ENCODE measurements around the gene ZNF384. TPM values are rescaled to one million over a fixed set of nuclear protein-coding genes. Genes with fewer than 3 reads are reported as not detected.

Gene ZNF384
- total and polyA plus RNA-seq, 2 of the 8 experiments (the other 6 are each of a cell fraction or from before 2014, with no cell fraction given), result 59.0 to 59.6 TPM

DNA sequence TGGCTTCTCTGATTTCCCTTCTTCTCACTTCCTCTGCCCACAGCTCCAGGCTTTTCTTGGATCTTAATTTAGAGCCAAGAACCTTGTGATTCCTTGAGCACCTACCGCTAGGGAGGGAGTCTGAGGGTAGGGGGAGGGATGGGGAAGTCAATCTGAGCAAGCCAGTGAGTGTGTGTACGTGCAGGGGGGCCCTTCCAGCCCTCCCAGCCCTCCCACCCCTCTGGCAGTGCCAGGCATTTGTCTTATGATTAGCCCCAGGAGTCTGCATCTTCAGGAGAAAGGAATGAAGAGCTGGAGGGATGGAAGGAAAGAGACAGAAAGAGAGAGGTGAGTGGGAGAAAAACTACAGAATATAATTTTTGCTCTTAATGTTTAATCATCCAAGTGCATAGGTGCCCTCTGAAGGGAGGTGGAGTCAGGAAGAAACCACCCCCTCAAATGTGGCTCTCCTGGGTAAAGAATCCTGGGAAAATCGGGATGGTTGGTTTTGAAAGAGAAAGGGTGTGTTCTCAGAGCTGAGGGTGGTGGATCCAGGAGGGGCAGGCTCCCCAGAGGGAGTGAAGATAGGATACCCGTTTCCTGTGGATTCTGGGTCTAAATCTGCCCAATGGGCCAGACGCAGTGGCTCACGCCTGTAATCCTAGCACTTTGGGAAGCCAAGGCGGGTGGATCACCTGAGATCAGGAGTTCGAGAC is 9.3 kb upstream of the ZNF384 start:
- H2BK12ac ChIP-seq (ENCODE audit: low read depth, low read length), result no peak overlapping the region
- H3K4ac ChIP-seq (replicated peaks; ENCODE audit: insufficient read length, low read depth, low read length), result no peak overlapping the region
- no peak overlapping the region for H3K18ac ChIP-seq (ENCODE audit: extremely low read depth, low read length)
- peak overlapping the region in 1 of 2 experiments; percentile 99; a peak in 1 of 4 replicates for H3K4me2 ChIP-seq (ENCODE audit: insufficient read depth in 1 of 2, low read depth in 2 of 2, low read length in 2 of 2)
- H4K20me1 ChIP-seq (replicated peaks in 1 of 2; ENCODE audit: control insufficient read depth in 1 of 2, insufficient read depth in 2 of 2, low read length in 2 of 2), result no peaks in the 10 kb centered on the region
- no peak overlapping the region for H2BK120ac ChIP-seq (replicated peaks; ENCODE audit: low read depth, low read length)
- peaks cover 0 to 9% (median 5%) of the 10 kb centered on the region in 4 experiments; a peak in 4 of 7 replicates for H3K4me1 ChIP-seq (replicated peaks in 1 of 4; ENCODE audit: control insufficient read depth in 3 of 4, insufficient read depth in 4 of 4, low read length in 3 of 4)
- WGBS, 2 experiments (ENCODE audit: extremely low coverage in 1 of 2, insufficient coverage in 1 of 2, insufficient read length in 1 of 2, insufficient replicate concordance in 2 of 2, low coverage in 1 of 2, low lambda C conversion rate in 2 of 2, missing lambda C conversion rate in 1 of 2), result 74% methylated on average over 8 of the region's 8 CpGs; no CpG with 5 or more reads in 1 of the 2 experiments
- H3K9ac ChIP-seq (replicated peaks in 1 of 4; ENCODE audit: extremely low read depth in 1 of 4, low read depth in 3 of 4, low read length in 3 of 4), result no peak overlapping the region
- peak overlapping the region in 1 of 4 experiments; percentile 7; a peak in 2 of 8 replicates for H3K4me3 ChIP-seq (ENCODE audit: extremely low read depth in 1 of 4, insufficient read depth in 2 of 4, low read depth in 3 of 4, low read length in 4 of 4)
- H2AFZ ChIP-seq (ENCODE audit: low read length), result no peak overlapping the region
- H3K23me2 ChIP-seq (ENCODE audit: low read depth, low read length), result peaks cover 16% of the 10 kb centered on the region
- H3K9me3 ChIP-seq (ENCODE audit: insufficient read depth in 2 of 2, low read depth in 1 of 2, low read length in 1 of 2), result no peaks in the 10 kb centered on the region
- POLR2A ChIA-PET (ENCODE audit: partially characterized antibody), result interaction anchor here (0.6 to 3.1 kb wide), 16 partner anchors 9 to 164 kb away, joined by 3 to 32 read pairs (median 4); partner anchors contain the start of genes CDCA3, COPS7A, GAPDH and PTMS
- peaks cover 0 to 3% (median 1%) of the 10 kb centered on the region in 4 experiments; a peak in 1 of 8 replicates for H3K36me3 ChIP-seq (ENCODE audit: control insufficient read depth in 2 of 4, insufficient read depth in 4 of 4, low read length in 3 of 4)
- H3K14ac ChIP-seq (ENCODE audit: insufficient read length), result no peak overlapping the region
- FAIRE-seq (no peak), DNase-seq (ENCODE audit: low read depth in 1 of 2, low spot score in 2 of 2) (no peak)
- no peak for TF ChIP-seq SP2 (IDR thresholded peaks at IDR 0.05; ENCODE audit: low read length)
- no peak for TF ChIP-seq SRF (IDR thresholded peaks at IDR 0.05; ENCODE audit: low read depth, low read length)
- no peaks in the 10 kb centered on the region; the same call in 1 of the 2 replicates for H3K79me1 ChIP-seq (ENCODE audit: low read depth, low read length)
- CTCF ChIA-PET (ENCODE audit: partially characterized antibody), result interaction anchor here (0.6 to 4.5 kb wide), 29 partner anchors 9 to 190 kb away, joined by 3 to 39 read pairs (median 4); partner anchors contain the start of genes ACRBP, COPS7A, MLF2 and ZNF384
- no peak overlapping the region for H2AK5ac ChIP-seq (ENCODE audit: low read depth, low read length)
- H3K56ac ChIP-seq (replicated peaks; ENCODE audit: insufficient read length, low read depth, low read length), result no peak overlapping the region
- H3K23ac ChIP-seq (ENCODE audit: insufficient read length), result no peak overlapping the region
- no peak overlapping the region for H2BK5ac ChIP-seq (ENCODE audit: low read depth, low read length)
- no peak overlapping the region for H2BK15ac ChIP-seq (ENCODE audit: low read length)
- no peak overlapping the region for H3K27ac ChIP-seq (ENCODE audit: low read depth, low read length)
- H3K79me2 ChIP-seq (ENCODE audit: control insufficient read depth in 1 of 2, insufficient read depth in 2 of 2, low read length in 2 of 2), result no peaks in the 10 kb centered on the region
- no peak overlapping the region for H4K5ac ChIP-seq (ENCODE audit: insufficient read length, low read depth, low read length)
- H2BK20ac ChIP-seq (ENCODE audit: low read length), result no peak overlapping the region
- peaks cover 0 to 16% (median 14%) of the 10 kb centered on the region in 4 experiments; a peak in 6 of 7 replicates for H3K27me3 ChIP-seq (replicated peaks in 1 of 4; ENCODE audit: control insufficient read depth in 3 of 4, extremely low read depth in 1 of 4, insufficient read depth in 3 of 4, low read length in 3 of 4)
- H4K8ac ChIP-seq (ENCODE audit: extremely low read depth, insufficient read depth, low read length), result no peak overlapping the region
- H4K91ac ChIP-seq (replicated peaks; ENCODE audit: insufficient read length, low read length), result no peak overlapping the region

All from H1 (cell line).